K562 (cell line): Measurements from ENCODE around the gene HACD1. TPM values are rescaled to one million over a fixed set of nuclear protein-coding genes. Genes with fewer than 3 reads are reported as not detected.
"Not testable (repeated sequence)": the region's sequence is repeated elsewhere in the genome, so short reads cannot be mapped to it uniquely, and the experiment has no call there.

Experiments
- ATAC-seq: fragments of 200-7000 bp; cut with Tn5 transposase; 3 replicates; pipeline ENCODE4 v1.9.1; 2020; ENCODE audit warnings: moderate library complexity
- BruUV-seq: library from RNA; stranded (reverse); fragments of 400-500 nt; replicated peaks from 2 replicates; lab custom pipeline; 2021; lab: Mats Ljungman, UMichigan
- CTCF ChIA-PET: fragments of 300-600 bp; formaldehyde crosslinking; extraction: SDS; loops from one replicate; lab custom pipeline; 2021; ENCODE audit warnings: low intra/inter-chr PET ratio; lab: Yijun Ruan, JAX
- POLR2A ChIA-PET: fragments of 300-600, 350-650 bp; sonication (Branson Sonifier 250); formaldehyde crosslinking; extraction: SDS; loops from one replicate; lab custom pipeline; 2021; ENCODE audit warnings: antibody characterized with exemption, inconsistent platforms; lab: Yijun Ruan, JAX
- DNase-seq, 4 experiments: peaks; one replicate each; pipeline versions ENCODE4 v3.0.0 to v3.0.0-alpha.2; 2011 to 2018; ENCODE audit warnings: low spot score in 3 of 4, mixed read lengths in 3 of 4; ENCODE audit errors: extremely low read depth in 1 of 4
- FAIRE-seq: peaks from 2 replicates; lab custom pipeline; 2011; peaks lifted over from hg19 to GRCh38; lab: Jason Lieb, UNC
- H2AFZ ChIP-seq: 2 replicates; pipeline ENCODE4 v1.6.0; 2011; ENCODE audit warnings: low read depth, low read length, control low read depth, inconsistent platforms
- H3K27ac ChIP-seq: fragments of 200-600 bp; 3 replicates; pipeline ENCODE4 v1.8.0; 2011; ENCODE audit warnings: low read depth, mild to moderate bottlenecking, control low read depth, inconsistent platforms, low read length, moderate library complexity, mixed read lengths; ENCODE audit errors: extremely low read depth
- H3K27me3 ChIP-seq, 2 experiments: fragments of 300-600 bp in 1 of 2; 2 replicates in 1 of 2; 3 replicates in 1 of 2; pipeline versions ENCODE4 v1.6.0 to v1.8.0; 2011; ENCODE audit warnings: inconsistent platforms in 2 of 2, low read length in 2 of 2, mild to moderate bottlenecking in 1 of 2, mixed read lengths in 1 of 2, moderate library complexity in 1 of 2; ENCODE audit not compliant: control insufficient read depth in 2 of 2, insufficient read depth in 2 of 2
- H3K36me3 ChIP-seq: fragments of 300-600 bp; 3 replicates; pipeline ENCODE4 v1.8.0; 2011; ENCODE audit warnings: mild to moderate bottlenecking, low read length, inconsistent platforms; ENCODE audit not compliant: control insufficient read depth, insufficient read depth
- H3K4me1 ChIP-seq, 2 experiments: fragments of 200-600 bp in 1 of 2; replicated peaks in 1 of 2; 2 replicates in 1 of 2; 3 replicates in 1 of 2; pipeline versions ENCODE4 v1.5.1 to v1.8.0; 2011; ENCODE audit warnings: inconsistent platforms in 2 of 2, low read length in 2 of 2, mild to moderate bottlenecking in 1 of 2, mixed read lengths in 1 of 2, moderate library complexity in 1 of 2; ENCODE audit not compliant: control insufficient read depth in 2 of 2, insufficient read depth in 2 of 2
- H3K4me2 ChIP-seq: 2 replicates; pipeline ENCODE4 v1.6.1; 2011; ENCODE audit warnings: low read length, control low read depth, inconsistent platforms, mixed read lengths; ENCODE audit not compliant: insufficient read depth
- H3K4me3 ChIP-seq: fragments of 200-600 bp; sonication (generic), shearing (Covaris generic); 2 replicates; pipeline ENCODE4 v1.5.1; 2016; ENCODE audit warnings: control low read depth, inconsistent platforms
- H3K79me2 ChIP-seq: fragments of 200-600 bp; 3 replicates; pipeline ENCODE4 v1.8.0; 2011; ENCODE audit warnings: low read length, inconsistent platforms; ENCODE audit not compliant: control insufficient read depth, insufficient read depth
- H3K9ac ChIP-seq, 2 experiments: 2 replicates each; pipeline versions ENCODE4 v1.6.0 to v1.6.1; 2011; ENCODE audit warnings: low read depth in 2 of 2, low read length in 2 of 2, control low read depth in 1 of 2, inconsistent platforms in 1 of 2, mild to moderate bottlenecking in 1 of 2, mixed read lengths in 1 of 2; ENCODE audit not compliant: insufficient read depth in 1 of 2
- H3K9me1 ChIP-seq: one replicate; pipeline ENCODE4 v1.6.0; 2011; ENCODE audit warnings: inconsistent platforms, mild to moderate bottlenecking, low read length, moderate library complexity; ENCODE audit not compliant: control insufficient read depth, insufficient read depth
- H3K9me3 ChIP-seq: replicated peaks from 2 replicates; pipeline ENCODE4 v1.5.1; 2011; ENCODE audit warnings: low read depth, low read length, inconsistent platforms; ENCODE audit not compliant: control insufficient read depth, insufficient read depth
- H4K20me1 ChIP-seq: replicated peaks from 2 replicates; pipeline ENCODE4 v1.6.1; 2011; ENCODE audit warnings: low read length, inconsistent platforms, mixed read lengths; ENCODE audit not compliant: control insufficient read depth, insufficient read depth
- CREB1 ChIP-seq, 2 experiments: sonication (generic) in 1 of 2; formaldehyde crosslinking in 1 of 2; IDR thresholded peaks; 2 replicates each; pipeline versions ENCODE4 v1.6.1 to v1.8.0; 2012 to 2022; ENCODE audit warnings: inconsistent platforms in 1 of 2, mild to moderate bottlenecking in 1 of 2, missing genetic modification reagents in 1 of 2, moderate library complexity in 1 of 2
- IFI16 ChIP-seq: fragments of 250-450 bp; sonication (Bioruptor Pico); IDR thresholded peaks from 2 replicates; pipeline ENCODE4 v2.1.2; 2022; ENCODE audit warnings: mild to moderate bottlenecking, inconsistent platforms
- ILF3 ChIP-seq: fragments of 450-650 bp; IDR thresholded peaks from 2 replicates; pipeline ENCODE4 v1.6.1; 2018; ENCODE audit warnings: antibody characterized with exemption, mild to moderate bottlenecking, moderate library complexity, borderline replicate concordance
- KLF13 ChIP-seq: fragments of 450-650 bp; IDR thresholded peaks from 2 replicates; pipeline ENCODE4 v1.6.1; 2016; ENCODE audit warnings: missing genetic modification characterization, low read depth, mild to moderate bottlenecking, missing compliant biosample characterization, moderate library complexity, borderline replicate concordance
- MAZ ChIP-seq, 2 experiments: fragments of 450-650 bp in 1 of 2; sonication (generic) in 1 of 2; formaldehyde crosslinking; IDR thresholded peaks in 1 of 2; conservative IDR thresholded peaks in 1 of 2; 2 replicates each; pipeline versions ENCODE4 v1.4.0 to v1.5.0; 2020; ENCODE audit warnings: mild to moderate bottlenecking in 1 of 2, missing genetic modification reagents in 1 of 2
- RBM15 ChIP-seq: fragments of 200-400 bp; formaldehyde crosslinking; IDR thresholded peaks from 2 replicates; pipeline ENCODE4 v1.6.1; 2018; ENCODE audit warnings: mild to moderate bottlenecking, low read length, moderate library complexity; ENCODE audit not compliant: insufficient read depth
- SMAD3 ChIP-seq: fragments of 450-650 bp; formaldehyde crosslinking; conservative IDR thresholded peaks from 2 replicates; pipeline ENCODE4 v1.4.0; 2020; ENCODE audit warnings: mild to moderate bottlenecking
- SMARCE1 ChIP-seq: fragments of 450-650 bp; IDR thresholded peaks from 2 replicates; pipeline ENCODE4 v1.7.1; 2016; ENCODE audit warnings: mild to moderate bottlenecking
- SRSF3 ChIP-seq: fragments of 200-400 bp; formaldehyde crosslinking; IDR thresholded peaks from 2 replicates; pipeline ENCODE4 v1.6.1; 2016; ENCODE audit warnings: mild to moderate bottlenecking, low read length, moderate library complexity; ENCODE audit not compliant: insufficient read depth
- ZBTB1 ChIP-seq: sonication (generic); formaldehyde crosslinking; IDR thresholded peaks from 2 replicates; pipeline ENCODE4 v1.8.1; 2023; ENCODE audit warnings: missing genetic modification reagents, low read depth, mild to moderate bottlenecking, borderline replicate concordance
- ZNF146 ChIP-seq: IDR thresholded peaks from one replicate; pipeline ENCODE4 v1.6.1; 2018; ENCODE audit warnings: missing compliant biosample characterization; ENCODE audit not compliant: unreplicated experiment
- ZNF561 ChIP-seq: fragments of 450-650 bp; formaldehyde crosslinking; conservative IDR thresholded peaks from 2 replicates; pipeline ENCODE4 v1.4.0; 2020; ENCODE audit warnings: mild to moderate bottlenecking, moderate library complexity
- WGBS: fragments of 100-300 bp; shearing (Covaris generic); methylation state at CpG from one replicate; pipeline ENCODE4 v1.1.6; 2016; ENCODE audit warnings: low coverage, mixed read lengths; ENCODE audit not compliant: insufficient coverage; ENCODE audit errors: missing lambda C conversion rate; 5-methylcytosine and 5-hydroxymethylcytosine counted together
- in situ Hi-C: fragments of 300-500 bp; cut with MboI; formaldehyde crosslinking; loops from 4 replicates; pipeline ENCODE4 v1.15.0; 2018; ENCODE audit warnings: inconsistent platforms, mixed read lengths
- intact Hi-C: fragments of 100-400 bp; cut with micrococcal nuclease; formaldehyde crosslinking; loops from 2 replicates; pipeline ENCODE4 v1.14.2; 2022
- polyA plus RNA-seq, 8 experiments: library from polyadenylated mRNA; depleted of rRNA in 4 of 8; stranded (reverse) in 5 of 8; unstranded in 3 of 8; fragments of >200 nt; fragmentation: Nextera tagmentation in 2 of 8; fragmentation: Illumina TruSeq in 1 of 8; extraction: Ambion mirVana in 2 of 8; extraction: Trizol in 1 of 8; gene quantifications; 2 replicates each; pipeline versions ENCODE4 v1.2.1 to v1.2.3, GENCODE V29; 2011 to 2014; ENCODE audit warnings: inconsistent platforms in 1 of 8, missing spikeins in 1 of 8
- total RNA-seq, 7 experiments: library from RNA; depleted of rRNA in 6 of 7; stranded (reverse); fragments of >200 nt in 6 of 7; fragmentation: Illumina TruSeq in 2 of 7; extraction: Trizol in 2 of 7; gene quantifications; 2 replicates each; pipeline versions ENCODE4 v1.2.1 to v1.2.3, GENCODE V29; 2011 to 2021; ENCODE audit warnings: low replicate concordance in 1 of 7
- TF ChIP-seq, protein P1 (sequence below): fragments of 150-350 bp; conservative IDR thresholded peaks from 2 replicates; pipeline ENCODE4 v1.6.1; 2014; ENCODE audit warnings: low read length

HACD1 gene
- total and polyA plus RNA-seq, 9 of the 15 experiments (the other 6 are each of a cell fraction or from before 2014, with no cell fraction given): 0.99 to 4.5 (median 2.4) TPM

GRCh38 chr10:17632590-17632989, 15.4 kb upstream of the HACD1 start:
- H3K27me3 ChIP-seq, H3K79me2 ChIP-seq, H3K9me1 ChIP-seq, H3K9me3 ChIP-seq, FAIRE-seq, in situ Hi-C loops, H3K4me2 ChIP-seq, H3K4me1 ChIP-seq, H3K9ac ChIP-seq, H2AFZ ChIP-seq, BruUV-seq, ATAC-seq, H3K4me3 ChIP-seq, H3K27ac ChIP-seq, DNase-seq, intact Hi-C loops, H3K36me3 ChIP-seq, CTCF ChIA-PET, H4K20me1 ChIP-seq: not testable (repeated sequence)
- 0 out of 2 replicates have a peak, but pooled peaks have one; percentile 22 for TF ChIP-seq SMARCE1
- whole genome bisulfite sequencing: 54% methylated on average over 8 of the region's 8 CpGs
- POLR2A ChIA-PET: interaction anchor here (1.3 to 1.6 kb wide), 2 partner anchors 10 to 11 kb away, joined by 4 read pairs; no protein-coding TSS in a partner anchor

DNA sequence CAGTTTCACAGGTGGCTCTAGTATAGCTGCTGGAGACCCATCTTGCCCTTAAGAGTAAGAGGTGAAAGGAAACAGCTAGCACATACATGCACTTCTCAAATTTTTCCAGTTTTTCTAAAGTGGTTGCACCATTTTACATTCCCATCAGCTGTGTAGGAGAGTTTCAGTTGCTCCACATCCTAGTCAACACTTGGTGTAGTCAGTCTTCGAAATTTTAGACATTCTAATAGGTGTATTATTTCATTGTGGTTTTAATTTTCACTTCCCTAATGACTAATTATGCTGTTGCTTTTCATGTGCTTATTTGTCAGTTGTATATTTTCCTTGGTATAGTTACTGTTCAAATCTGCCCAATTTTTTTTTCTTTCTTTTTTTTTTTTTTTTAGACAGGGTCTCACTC, 9.5 kb upstream of the HACD1 start:
- in situ Hi-C loops: no loop called here
- Histone ChIP-seq H3K9me3 (no peaks in the 10 kb centered on the region), H3K9me1 (no peaks in the 10 kb centered on the region), H4K20me1 (no peaks in the 10 kb centered on the region), H3K4me2 (no peak overlapping the region), H3K27ac (no peak overlapping the region), H3K27me3 (no peaks in the 10 kb centered on the region), H3K36me3 (no peaks in the 10 kb centered on the region), H3K9ac (no peak overlapping the region), H3K79me2 (no peaks in the 10 kb centered on the region), H2AFZ (no peak overlapping the region), H3K4me3 (no peak overlapping the region), H3K4me1 (no peaks in the 10 kb centered on the region)
- intact Hi-C loops: no loop called here
- CTCF ChIA-PET: no interaction called here
- 5% methylated on average over 1 of the region's 1 CpG for WGBS
- no peak for FAIRE-seq
- BruUV-seq: no TSS peak
- POLR2A ChIA-PET: interaction anchor here (0.6 kb wide), 1 partner anchor 19 kb away, joined by 3 read pairs; no protein-coding TSS in a partner anchor
- no peak for ATAC-seq
- DNase-seq: no peak
- TF ChIP-seq ZBTB1 (CRISPR knock-in tag) (no peak), SMAD3 (CRISPR knock-in tag) (no peak), RBM15 (no peak), SRSF3 (no peak), KLF13 (tag) (no peak), MAZ (CRISPR knock-in tag; conservative IDR thresholded peaks at IDR 0.05 in 1 of 2, IDR thresholded peaks at IDR 0.05 in 1 of 2) (no peak), ILF3 (no peak), IFI16 (CRISPR knock-in tag) (no peak), CREB1 (IDR thresholded peaks at IDR 0.05) (no peak), CREB1 (CRISPR knock-in tag; IDR thresholded peaks at IDR 0.05) (no peak), ZNF561 (no peak), ZNF146 (CRISPR knock-in tag) (no peak)
- TF ChIP-seq, protein P1, sequence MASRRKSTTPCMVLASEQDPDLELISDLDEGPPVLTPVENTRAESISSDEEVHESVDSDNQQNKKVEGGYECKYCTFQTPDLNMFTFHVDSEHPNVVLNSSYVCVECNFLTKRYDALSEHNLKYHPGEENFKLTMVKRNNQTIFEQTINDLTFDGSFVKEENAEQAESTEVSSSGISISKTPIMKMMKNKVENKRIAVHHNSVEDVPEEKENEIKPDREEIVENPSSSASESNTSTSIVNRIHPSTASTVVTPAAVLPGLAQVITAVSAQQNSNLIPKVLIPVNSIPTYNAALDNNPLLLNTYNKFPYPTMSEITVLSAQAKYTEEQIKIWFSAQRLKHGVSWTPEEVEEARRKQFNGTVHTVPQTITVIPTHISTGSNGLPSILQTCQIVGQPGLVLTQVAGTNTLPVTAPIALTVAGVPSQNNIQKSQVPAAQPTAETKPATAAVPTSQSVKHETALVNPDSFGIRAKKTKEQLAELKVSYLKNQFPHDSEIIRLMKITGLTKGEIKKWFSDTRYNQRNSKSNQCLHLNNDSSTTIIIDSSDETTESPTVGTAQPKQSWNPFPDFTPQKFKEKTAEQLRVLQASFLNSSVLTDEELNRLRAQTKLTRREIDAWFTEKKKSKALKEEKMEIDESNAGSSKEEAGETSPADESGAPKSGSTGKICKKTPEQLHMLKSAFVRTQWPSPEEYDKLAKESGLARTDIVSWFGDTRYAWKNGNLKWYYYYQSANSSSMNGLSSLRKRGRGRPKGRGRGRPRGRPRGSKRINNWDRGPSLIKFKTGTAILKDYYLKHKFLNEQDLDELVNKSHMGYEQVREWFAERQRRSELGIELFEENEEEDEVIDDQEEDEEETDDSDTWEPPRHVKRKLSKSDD: no peak
